ENCODE results near the gene NKX1-1. TPM values are rescaled to one million over a fixed set of nuclear protein-coding genes. Genes with fewer than 3 reads are reported as not detected.

Gene NKX1-1
- total and polyA plus RNA-seq, 2 experiments from 2014 or later = not detected

DNA sequence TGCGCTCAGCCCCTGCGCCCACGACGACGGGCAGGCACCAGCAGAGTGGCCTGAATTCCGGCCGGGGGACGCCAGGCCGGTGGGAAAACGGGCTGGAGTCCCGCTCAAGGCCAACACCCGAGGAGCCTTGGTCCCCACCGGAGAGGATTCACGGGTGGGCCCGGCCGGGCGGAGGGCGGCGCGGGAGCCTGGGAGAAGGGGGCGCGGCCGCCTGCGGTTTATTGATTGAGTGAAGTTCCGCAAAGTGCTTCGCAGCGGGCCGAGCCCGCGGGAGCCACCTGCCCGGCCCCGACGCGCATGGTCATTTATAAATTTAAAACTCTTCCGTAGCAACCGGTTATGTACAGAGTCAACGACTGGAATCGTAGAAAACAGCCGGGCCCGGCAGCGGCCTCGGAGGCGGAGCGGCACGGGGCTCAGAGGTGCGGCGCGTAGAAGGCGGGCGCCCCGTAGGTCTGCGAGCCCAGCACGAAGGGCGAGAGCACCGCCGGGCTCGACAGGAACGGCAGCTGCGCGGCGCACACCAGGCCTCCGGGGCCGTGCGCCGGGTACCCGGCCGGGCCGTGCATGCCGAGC lies 3.6 kb downstream of the NKX1-1 start:
- peak; percentile 63 for DNase-seq (ENCODE audit: low spot score)
- TF ChIP-seq NANOG (IDR thresholded peaks at IDR 0.05; ENCODE audit: borderline replicate concordance) (no peak), EZH2 (IDR thresholded peaks at IDR 0.05; ENCODE audit: low read depth, unreplicated experiment) (peak; percentile 93), CREB1 (CRISPR knock-in tag; IDR thresholded peaks at IDR 0.05; ENCODE audit: low read depth) (no peak), POLR2AphosphoS5 (IDR thresholded peaks at IDR 0.05; ENCODE audit: low read depth) (no peak), STAT1 (IDR thresholded peaks at IDR 0.05; ENCODE audit: unreplicated experiment) (no peak), CTCF (conservative IDR thresholded peaks at IDR 0.05; ENCODE audit: low read depth in 2 of 2) (no peak), JUNB (IDR thresholded peaks at IDR 0.05; ENCODE audit: unreplicated experiment) (no peak), EZH2phosphoT487 (IDR thresholded peaks at IDR 0.05; ENCODE audit: unreplicated experiment) (peak; percentile 96), ZNF114 (CRISPR knock-in tag; IDR thresholded peaks at IDR 0.05) (no peak)
- TF ChIP-seq, protein P1, sequence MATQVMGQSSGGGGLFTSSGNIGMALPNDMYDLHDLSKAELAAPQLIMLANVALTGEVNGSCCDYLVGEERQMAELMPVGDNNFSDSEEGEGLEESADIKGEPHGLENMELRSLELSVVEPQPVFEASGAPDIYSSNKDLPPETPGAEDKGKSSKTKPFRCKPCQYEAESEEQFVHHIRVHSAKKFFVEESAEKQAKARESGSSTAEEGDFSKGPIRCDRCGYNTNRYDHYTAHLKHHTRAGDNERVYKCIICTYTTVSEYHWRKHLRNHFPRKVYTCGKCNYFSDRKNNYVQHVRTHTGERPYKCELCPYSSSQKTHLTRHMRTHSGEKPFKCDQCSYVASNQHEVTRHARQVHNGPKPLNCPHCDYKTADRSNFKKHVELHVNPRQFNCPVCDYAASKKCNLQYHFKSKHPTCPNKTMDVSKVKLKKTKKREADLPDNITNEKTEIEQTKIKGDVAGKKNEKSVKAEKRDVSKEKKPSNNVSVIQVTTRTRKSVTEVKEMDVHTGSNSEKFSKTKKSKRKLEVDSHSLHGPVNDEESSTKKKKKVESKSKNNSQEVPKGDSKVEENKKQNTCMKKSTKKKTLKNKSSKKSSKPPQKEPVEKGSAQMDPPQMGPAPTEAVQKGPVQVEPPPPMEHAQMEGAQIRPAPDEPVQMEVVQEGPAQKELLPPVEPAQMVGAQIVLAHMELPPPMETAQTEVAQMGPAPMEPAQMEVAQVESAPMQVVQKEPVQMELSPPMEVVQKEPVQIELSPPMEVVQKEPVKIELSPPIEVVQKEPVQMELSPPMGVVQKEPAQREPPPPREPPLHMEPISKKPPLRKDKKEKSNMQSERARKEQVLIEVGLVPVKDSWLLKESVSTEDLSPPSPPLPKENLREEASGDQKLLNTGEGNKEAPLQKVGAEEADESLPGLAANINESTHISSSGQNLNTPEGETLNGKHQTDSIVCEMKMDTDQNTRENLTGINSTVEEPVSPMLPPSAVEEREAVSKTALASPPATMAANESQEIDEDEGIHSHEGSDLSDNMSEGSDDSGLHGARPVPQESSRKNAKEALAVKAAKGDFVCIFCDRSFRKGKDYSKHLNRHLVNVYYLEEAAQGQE (IDR thresholded peaks at IDR 0.05; ENCODE audit: unreplicated experiment) = no peak
- H3K36me3 ChIP-seq (ENCODE audit: insufficient read depth) = no peaks in the 10 kb centered on the region
- H4K20me1 ChIP-seq (replicated peaks; ENCODE audit: insufficient read depth) = no peaks in the 10 kb centered on the region; the same call in 1 of the 2 replicates
- peak overlapping the region; percentile 42; the same call in 1 of the 3 replicates for H3K4me3 Mint-ChIP-seq
- H3K27ac Mint-ChIP-seq = no peak overlapping the region
- no peak overlapping the region for H2AFZ ChIP-seq
- peaks cover 71% of the 10 kb centered on the region for H3K27me3 Mint-ChIP-seq (ENCODE audit: insufficient read depth, low read depth, poor library complexity)
- peak overlapping the region; percentile 68 for H3K4me2 ChIP-seq
- H3K4me1 Mint-ChIP-seq = peaks cover 9% of the 10 kb centered on the region
- H3K9me3 Mint-ChIP-seq = peaks cover 8% of the 10 kb centered on the region; the same call in 2 of the 3 replicates
- peaks cover 72% of the 10 kb centered on the region for H3K27me3 ChIP-seq (ENCODE audit: insufficient read depth)
- peak; percentile 4 for ATAC-seq
- H3K4me3 ChIP-seq = peak overlapping the region; percentile 49; the same call in 1 of the 2 replicates
- H3K9me2 ChIP-seq (ENCODE audit: insufficient read depth) = no peaks in the 10 kb centered on the region
- peaks cover 9% of the 10 kb centered on the region; the same call in 1 of the 2 replicates for H3K4me1 ChIP-seq (ENCODE audit: insufficient read depth)
- peaks cover 5% of the 10 kb centered on the region; the same call in 2 of the 3 replicates for H3K36me3 Mint-ChIP-seq (ENCODE audit: low read depth)
- H3F3A ChIP-seq (replicated peaks; ENCODE audit: low read depth) = 0 out of 2 replicates have a peak, but pooled peaks cover 3% of the 10 kb centered on the region
- no peaks in the 10 kb centered on the region for H3K79me2 ChIP-seq (replicated peaks; ENCODE audit: insufficient read depth)
- no peak overlapping the region for H3K27ac ChIP-seq (ENCODE audit: low read depth)
